Cardiac fibroblast (primary cell): ENCODE data around the gene AP3S1.
"Not testable (repeated sequence)": the region's sequence is repeated elsewhere in the genome, so short reads cannot be mapped to it uniquely, and the experiment has no call there.

Experiments
- DNase-seq, 2 donors: peaks; one replicate each; pipeline versions ENCODE4 v3.0.0 to v3.0.0-alpha.2; 2010; ENCODE audit warnings: low read depth in 2 of 2
- H3K4me3 ChIP-seq, 2 donors: replicated peaks in 1 of 2; 1 replicate in 1 of 2; 2 replicates in 1 of 2; pipeline ENCODE4 v1.5.1; 2011; ENCODE audit warnings: low read depth in 2 of 2, low read length in 2 of 2, mild to moderate bottlenecking in 2 of 2, moderate library complexity in 1 of 2
- CTCF ChIP-seq: IDR thresholded peaks from one replicate; pipeline ENCODE4 v1.5.1; 2011; ENCODE audit warnings: low read depth, mild to moderate bottlenecking, low read length, inconsistent platforms

The AP3S1 gene

GRCh38 chr5:115806986-115807653 lies 34.6 kb upstream of the AP3S1 start:
- no peak overlapping the region for H3K4me3 ChIP-seq
- no peak for DNase-seq
- no peak for TF ChIP-seq CTCF

GRCh38 chr5:115807654-115808052 lies 34.1 kb upstream of the AP3S1 start:
- DNase-seq = no peak
- no peak overlapping the region for H3K4me3 ChIP-seq
- no peak for TF ChIP-seq CTCF

- H3K4me3 ChIP-seq, DNase-seq: not testable (repeated sequence)
Observed at GRCh38 chr5:115808066-115808465, 33.7 kb upstream of the AP3S1 start.

- no peak for TF ChIP-seq CTCF
- no peak for DNase-seq
- H3K4me3 ChIP-seq = no peak overlapping the region
Observed at GRCh38 chr5:115809946-115810345, 31.8 kb upstream of the AP3S1 start.

- H3K4me3 ChIP-seq = no peak overlapping the region
- DNase-seq = peak; percentile 4 to 22
Observed at GRCh38 chr5:115810761-115811160, 31.0 kb upstream of the AP3S1 start.

GRCh38 chr5:115811406-115811805 lies 30.3 kb upstream of the AP3S1 start:
- no peak for DNase-seq
- no peak overlapping the region for H3K4me3 ChIP-seq
- TF ChIP-seq CTCF = no peak

More at GRCh38 chr5:115810761-115811160, 31.0 kb upstream of the AP3S1 start:
- no peak for TF ChIP-seq CTCF

- no peak for DNase-seq
- no peak for TF ChIP-seq CTCF
- no peak overlapping the region for H3K4me3 ChIP-seq
Observed at GRCh38 chr5:115812372-115812771, 29.4 kb upstream of the AP3S1 start.
